HUES48 (cell line): ENCODE data around the gene MINDY4B.

ENCODE experiments used
- H3K27ac ChIP-seq: one replicate; pipeline ENCODE4 v1.7.0; 2013; ENCODE audit warnings: low read depth, low read length, inconsistent platforms
- H3K27me3 ChIP-seq: 2 replicates; pipeline ENCODE4 v1.6.1; 2013; ENCODE audit warnings: mild to moderate bottlenecking, low read length; ENCODE audit not compliant: control insufficient read depth, insufficient read depth
- H3K36me3 ChIP-seq: 2 replicates; pipeline ENCODE4 v1.6.1; 2013; ENCODE audit warnings: low read length; ENCODE audit not compliant: control insufficient read depth, insufficient read depth
- H3K4me1 ChIP-seq: 2 replicates; pipeline ENCODE4 v1.6.1; 2013; ENCODE audit warnings: mild to moderate bottlenecking, low read length; ENCODE audit not compliant: control insufficient read depth, insufficient read depth
- H3K4me3 ChIP-seq: 2 replicates; pipeline ENCODE4 v1.5.1; 2013; ENCODE audit warnings: mild to moderate bottlenecking, low read depth, low read length
- H3K9ac ChIP-seq: 2 replicates; pipeline ENCODE4 v1.6.1; 2013; ENCODE audit warnings: mild to moderate bottlenecking, low read depth, low read length, moderate library complexity
- H3K9me3 ChIP-seq: 2 replicates; pipeline ENCODE4 v1.6.1; 2013; ENCODE audit warnings: low read length; ENCODE audit not compliant: control insufficient read depth, insufficient read depth

MINDY4B gene

DNA sequence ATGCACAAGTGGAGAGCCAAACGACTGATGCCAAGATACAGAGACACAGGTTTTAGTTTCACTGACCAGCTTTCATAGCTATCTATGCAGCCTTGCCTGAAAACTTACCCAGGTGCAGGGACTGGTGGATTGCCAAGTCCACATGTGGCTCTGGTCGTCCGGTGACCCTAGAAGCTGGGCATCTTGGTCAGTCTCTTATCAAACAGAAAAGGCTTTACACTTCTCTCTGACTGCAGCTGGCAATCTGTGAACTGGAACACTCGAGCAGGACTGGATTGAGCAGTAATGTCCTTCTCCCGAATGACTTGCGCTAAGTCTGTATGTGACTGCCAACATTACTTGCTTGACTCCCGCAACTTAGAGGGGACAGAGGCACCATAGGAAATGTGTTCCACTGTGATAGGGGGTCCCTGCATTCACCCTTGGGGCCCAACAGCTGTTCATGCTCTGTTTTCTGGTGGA, 79.3 kb downstream of the MINDY4B start:
- Histone ChIP-seq H3K4me3 (no peak overlapping the region), H3K27me3 (peaks cover 3% of the 10 kb centered on the region; the same call in 1 of the 2 replicates), H3K9me3 (no peaks in the 10 kb centered on the region), H3K4me1 (no peaks in the 10 kb centered on the region), H3K27ac (no peak overlapping the region), H3K9ac (no peak overlapping the region), H3K36me3 (no peaks in the 10 kb centered on the region)

DNA sequence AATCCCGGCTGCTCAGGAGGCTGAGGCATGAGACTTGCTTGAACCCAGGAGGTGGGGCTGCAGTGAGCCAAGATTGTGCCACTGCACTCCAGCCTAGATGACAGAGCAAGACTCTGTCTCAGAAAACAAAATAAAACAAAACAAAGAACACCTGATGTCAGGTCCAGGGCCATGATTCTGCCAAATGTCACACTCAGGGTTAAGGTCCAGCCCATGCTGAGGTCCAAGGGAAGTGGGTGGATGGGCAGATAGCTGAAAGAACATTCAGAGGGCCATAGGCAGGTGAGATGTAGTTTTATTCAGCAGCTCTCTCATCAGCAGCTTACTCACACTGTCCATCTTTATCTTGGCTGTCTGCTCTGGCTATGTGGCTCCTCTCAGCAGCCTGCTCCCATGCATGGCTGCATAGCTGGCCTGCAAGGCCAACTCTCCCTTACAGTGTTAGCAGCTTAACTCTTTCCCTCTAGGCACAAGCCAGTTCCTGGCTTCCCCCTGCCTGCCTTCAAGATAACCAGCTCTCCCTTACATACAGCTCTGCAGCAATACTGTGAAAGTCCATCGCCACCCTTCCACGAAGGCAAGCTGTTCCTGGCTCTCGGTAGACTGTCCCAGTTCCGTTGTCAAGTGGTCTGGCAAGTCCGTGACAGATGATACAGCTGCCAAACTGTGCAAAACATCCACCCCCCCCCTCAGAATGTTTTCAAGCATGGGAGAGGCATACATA, 79.9 kb downstream of the MINDY4B start:
- Histone ChIP-seq H3K36me3 (no peaks in the 10 kb centered on the region), H3K27ac (no peak overlapping the region), H3K9me3 (no peaks in the 10 kb centered on the region), H3K4me1 (no peaks in the 10 kb centered on the region), H3K27me3 (no peaks in the 10 kb centered on the region), H3K9ac (no peak overlapping the region), H3K4me3 (no peak overlapping the region)

GRCh38 chr3:150823277-150823676, 82.0 kb downstream of the MINDY4B start:
- Histone ChIP-seq H3K9me3 (no peaks in the 10 kb centered on the region), H3K36me3 (no peaks in the 10 kb centered on the region), H3K27ac (no peak overlapping the region), H3K4me1 (no peaks in the 10 kb centered on the region), H3K9ac (no peak overlapping the region), H3K4me3 (no peak overlapping the region), H3K27me3 (no peaks in the 10 kb centered on the region)

DNA sequence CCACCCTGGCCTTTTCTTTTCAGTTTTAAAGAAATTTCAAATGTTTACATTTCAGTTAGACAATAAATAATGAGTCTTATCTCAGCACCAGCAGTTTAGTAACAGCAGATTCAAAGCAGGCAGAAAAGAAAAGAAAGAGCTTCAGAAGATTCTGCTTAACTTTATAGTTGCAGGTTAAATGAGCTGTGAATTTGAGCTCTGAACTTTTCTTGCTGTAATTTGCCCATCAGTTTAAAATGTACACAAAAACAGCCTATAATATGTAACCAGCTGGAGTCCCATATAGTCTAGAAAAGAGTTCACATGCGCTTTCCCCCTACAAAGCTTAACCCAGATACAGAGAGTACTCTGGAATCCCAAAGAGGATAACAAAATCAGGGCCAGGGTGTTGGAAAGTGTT, 82.6 kb downstream of the MINDY4B start:
- Histone ChIP-seq H3K9ac (no peak overlapping the region), H3K4me3 (no peak overlapping the region), H3K36me3 (no peaks in the 10 kb centered on the region), H3K27ac (no peak overlapping the region), H3K9me3 (no peaks in the 10 kb centered on the region), H3K27me3 (no peaks in the 10 kb centered on the region), H3K4me1 (no peaks in the 10 kb centered on the region)
